Measurements from ENCODE around the gene ACTR1B.
"Not testable (repeated sequence)": the region's sequence is repeated elsewhere in the genome, so short reads cannot be mapped to it uniquely, and the experiment has no call there.

ACTR1B gene

DNA sequence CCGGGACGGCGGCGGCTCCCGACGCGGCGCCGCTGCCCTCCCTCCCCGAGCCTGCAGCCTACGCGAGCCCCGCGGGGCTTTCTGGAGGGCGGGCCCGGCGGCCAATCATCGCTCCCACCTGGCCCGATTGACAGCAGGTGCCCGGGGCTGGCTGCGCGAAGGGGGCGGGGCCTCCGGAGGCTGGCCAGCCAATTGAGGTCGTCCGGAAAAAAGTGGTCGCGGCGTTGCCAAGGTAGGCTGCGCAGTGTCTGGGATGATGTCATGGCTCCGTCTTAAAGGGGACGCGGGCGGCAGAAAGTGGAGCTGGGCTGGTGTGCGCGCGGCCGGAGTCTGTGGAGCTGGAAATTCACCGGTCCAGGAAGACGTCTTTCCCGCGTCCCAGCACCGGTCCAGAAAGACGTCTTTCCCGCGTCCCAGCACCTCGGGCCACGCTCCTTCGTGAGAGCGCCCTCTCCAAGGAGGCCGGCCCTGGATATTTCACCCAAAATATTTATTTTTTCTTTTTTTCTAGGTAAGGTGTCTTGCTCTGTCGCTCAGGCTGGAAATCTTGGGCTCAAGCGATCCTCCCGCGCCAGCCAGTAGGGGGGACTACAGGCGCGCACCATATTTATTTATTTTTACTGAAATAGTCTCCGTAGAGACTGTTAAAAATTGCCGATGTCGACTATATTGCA is at the start of gene ACTR1B:
Gene ACTR1B (minus strand): TSS at position 83 of the 674 bp plus-strand sequence. CDS start 154 bp downstream, outside the sequence.
- Histone ChIP-seq H3K27ac (ENCODE audit: low read depth, low read length) (peak within 1 kb of the TSS; percentile 60), H3K9me3 (ENCODE audit: insufficient read depth, low read length) (no peaks in the 10 kb centered on the region), H3K9ac (ENCODE audit: low read length) (peak within 1 kb of the TSS; percentile 76), H3K79me2 (ENCODE audit: insufficient read depth, low read length) (peaks cover 29% of the 10 kb centered on the region), H3K9me2 (replicated peaks; ENCODE audit: insufficient read depth, low read length) (no peaks in the 10 kb centered on the region), H4K20me1 (ENCODE audit: low read depth, low read length) (no peaks in the 10 kb centered on the region), H3K27me3 (ENCODE audit: low read length) (no peaks in the 10 kb centered on the region), H3K4me3 (ENCODE audit: insufficient read depth, low read length, poor library complexity, severe bottlenecking) (peak within 1 kb of the TSS; percentile 92), H3K36me3 (ENCODE audit: low read length) (no peaks in the 10 kb centered on the region), H3K4me2 (ENCODE audit: low read depth, low read length, poor library complexity, severe bottlenecking) (peak within 1 kb of the TSS; percentile 87), H3F3A (ENCODE audit: insufficient read depth) (no peaks in the 10 kb centered on the region), H2AFZ (ENCODE audit: low read depth, low read length, severe bottlenecking) (peak within 1 kb of the TSS; percentile 93)
- TF ChIP-seq, protein P1, sequence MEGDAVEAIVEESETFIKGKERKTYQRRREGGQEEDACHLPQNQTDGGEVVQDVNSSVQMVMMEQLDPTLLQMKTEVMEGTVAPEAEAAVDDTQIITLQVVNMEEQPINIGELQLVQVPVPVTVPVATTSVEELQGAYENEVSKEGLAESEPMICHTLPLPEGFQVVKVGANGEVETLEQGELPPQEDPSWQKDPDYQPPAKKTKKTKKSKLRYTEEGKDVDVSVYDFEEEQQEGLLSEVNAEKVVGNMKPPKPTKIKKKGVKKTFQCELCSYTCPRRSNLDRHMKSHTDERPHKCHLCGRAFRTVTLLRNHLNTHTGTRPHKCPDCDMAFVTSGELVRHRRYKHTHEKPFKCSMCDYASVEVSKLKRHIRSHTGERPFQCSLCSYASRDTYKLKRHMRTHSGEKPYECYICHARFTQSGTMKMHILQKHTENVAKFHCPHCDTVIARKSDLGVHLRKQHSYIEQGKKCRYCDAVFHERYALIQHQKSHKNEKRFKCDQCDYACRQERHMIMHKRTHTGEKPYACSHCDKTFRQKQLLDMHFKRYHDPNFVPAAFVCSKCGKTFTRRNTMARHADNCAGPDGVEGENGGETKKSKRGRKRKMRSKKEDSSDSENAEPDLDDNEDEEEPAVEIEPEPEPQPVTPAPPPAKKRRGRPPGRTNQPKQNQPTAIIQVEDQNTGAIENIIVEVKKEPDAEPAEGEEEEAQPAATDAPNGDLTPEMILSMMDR (IDR thresholded peaks at IDR 0.05; ENCODE audit: insufficient read depth, low read length, poor library complexity, severe bottlenecking) = peak; percentile 63
- TF ChIP-seq EZH2phosphoT487 (conservative IDR thresholded peaks at IDR 0.05; ENCODE audit: low read length) = no peak

DNA sequence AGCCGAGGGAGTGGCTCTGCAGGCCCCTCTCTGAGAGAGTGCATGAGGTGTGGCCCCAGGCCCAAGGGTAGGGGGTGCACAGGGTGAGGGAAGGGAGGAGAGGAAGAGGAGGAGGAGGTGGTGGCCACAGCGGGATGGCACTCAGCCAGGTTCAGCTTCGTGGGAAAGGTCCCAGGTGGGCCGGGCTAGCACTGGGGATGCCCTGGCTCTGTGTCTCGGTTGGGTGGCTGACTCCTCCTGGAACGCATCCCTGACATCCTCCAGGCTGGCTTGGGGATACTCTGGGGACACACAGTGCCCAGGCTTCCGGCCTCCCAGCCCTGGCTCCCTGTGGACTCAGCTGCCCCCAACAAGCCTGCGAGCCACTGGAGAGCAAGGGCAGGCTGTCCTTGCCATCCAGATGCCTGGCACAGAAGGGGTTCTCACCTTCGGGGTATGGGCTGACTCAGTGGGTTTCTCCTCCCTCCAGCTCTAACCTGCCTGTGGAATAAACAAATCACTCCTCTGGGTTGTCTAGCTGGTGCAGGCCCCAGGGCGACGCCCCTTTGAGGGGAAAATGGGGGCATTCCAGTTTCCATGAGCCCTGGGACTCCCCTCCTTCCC is 49.0 kb upstream of the ACTR1B start:
- Histone ChIP-seq H3K9me2 (replicated peaks; ENCODE audit: insufficient read depth, low read length) (no peaks in the 10 kb centered on the region), H3K27ac (ENCODE audit: low read depth, low read length) (no peak overlapping the region), H4K20me1 (ENCODE audit: low read depth, low read length) (no peaks in the 10 kb centered on the region), H3F3A (ENCODE audit: insufficient read depth) (no peaks in the 10 kb centered on the region), H3K9me3 (ENCODE audit: insufficient read depth, low read length) (no peaks in the 10 kb centered on the region), H3K79me2 (ENCODE audit: insufficient read depth, low read length) (no peaks in the 10 kb centered on the region), H3K4me2 (ENCODE audit: low read depth, low read length, poor library complexity, severe bottlenecking) (no peak overlapping the region), H2AFZ (ENCODE audit: low read depth, low read length, severe bottlenecking) (peak overlapping the region; percentile 72), H3K4me3 (ENCODE audit: insufficient read depth, low read length, poor library complexity, severe bottlenecking) (no peak overlapping the region), H3K27me3 (ENCODE audit: low read length) (no peaks in the 10 kb centered on the region), H3K9ac (ENCODE audit: low read length) (no peak overlapping the region), H3K36me3 (ENCODE audit: low read length) (no peaks in the 10 kb centered on the region)
- TF ChIP-seq EZH2phosphoT487 (conservative IDR thresholded peaks at IDR 0.05; ENCODE audit: low read length) = no peak
- TF ChIP-seq, protein P1 (IDR thresholded peaks at IDR 0.05; ENCODE audit: insufficient read depth, low read length, poor library complexity, severe bottlenecking) = no peak

DNA sequence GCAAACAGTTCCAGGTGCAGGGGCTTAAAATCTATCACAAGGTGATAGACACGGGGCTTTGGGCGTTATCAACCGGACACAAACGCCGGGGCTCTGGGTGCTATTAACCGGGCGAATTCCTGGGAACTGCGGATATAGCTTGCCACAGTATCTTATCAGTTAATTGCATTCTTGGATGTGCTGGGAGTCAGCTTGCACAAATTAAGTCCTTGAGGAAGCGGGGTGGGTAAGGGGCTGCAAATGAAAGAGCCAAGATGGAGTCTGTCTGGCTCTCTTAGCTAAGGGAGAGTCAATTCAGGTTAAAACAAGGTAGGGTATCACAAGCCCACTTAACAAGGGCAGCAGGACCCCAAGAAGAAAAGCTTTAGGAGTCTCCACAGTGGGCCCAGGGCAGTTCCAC is 48.3 kb upstream of the ACTR1B start:
- H3K79me2 ChIP-seq (ENCODE audit: insufficient read depth, low read length); H4K20me1 ChIP-seq (ENCODE audit: low read depth, low read length); H3K4me2 ChIP-seq (ENCODE audit: low read depth, low read length, poor library complexity, severe bottlenecking); H3F3A ChIP-seq (ENCODE audit: insufficient read depth); H3K27ac ChIP-seq (ENCODE audit: low read depth, low read length); H3K27me3 ChIP-seq (ENCODE audit: low read length); H3K9ac ChIP-seq (ENCODE audit: low read length); H3K9me2 ChIP-seq (replicated peaks; ENCODE audit: insufficient read depth, low read length); H3K36me3 ChIP-seq (ENCODE audit: low read length); H3K9me3 ChIP-seq (ENCODE audit: insufficient read depth, low read length); H2AFZ ChIP-seq (ENCODE audit: low read depth, low read length, severe bottlenecking); H3K4me3 ChIP-seq (ENCODE audit: insufficient read depth, low read length, poor library complexity, severe bottlenecking): not testable (repeated sequence)

DNA sequence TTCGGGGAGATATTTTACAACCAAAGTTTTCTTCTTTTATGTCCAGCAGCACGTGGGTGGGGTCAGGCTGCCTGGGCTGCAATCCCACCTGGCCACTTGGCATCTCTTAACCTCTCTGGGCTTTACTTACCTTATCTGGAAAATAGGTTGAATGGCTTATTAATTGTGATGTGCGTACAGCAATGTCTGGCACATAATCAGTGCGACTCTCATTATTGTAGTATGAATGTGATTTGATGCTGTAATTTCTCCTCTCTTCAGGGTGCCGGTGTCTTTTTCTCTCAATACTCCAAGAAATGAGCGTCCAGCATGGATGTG is 47.5 kb upstream of the ACTR1B start:
- H3K36me3 ChIP-seq (ENCODE audit: low read length) = no peaks in the 10 kb centered on the region
- H3F3A ChIP-seq (ENCODE audit: insufficient read depth) = no peaks in the 10 kb centered on the region
- no peak overlapping the region for H3K4me3 ChIP-seq (ENCODE audit: insufficient read depth, low read length, poor library complexity, severe bottlenecking)
- no peak overlapping the region for H3K9ac ChIP-seq (ENCODE audit: low read length)
- no peak overlapping the region for H3K27ac ChIP-seq (ENCODE audit: low read depth, low read length)
- no peak for TF ChIP-seq EZH2phosphoT487 (conservative IDR thresholded peaks at IDR 0.05; ENCODE audit: low read length)
- TF ChIP-seq, protein P1 (IDR thresholded peaks at IDR 0.05; ENCODE audit: insufficient read depth, low read length, poor library complexity, severe bottlenecking) = no peak
- no peaks in the 10 kb centered on the region for H3K79me2 ChIP-seq (ENCODE audit: insufficient read depth, low read length)
- no peaks in the 10 kb centered on the region for H3K9me3 ChIP-seq (ENCODE audit: insufficient read depth, low read length)
- H3K4me2 ChIP-seq (ENCODE audit: low read depth, low read length, poor library complexity, severe bottlenecking) = no peak overlapping the region
- no peak overlapping the region for H2AFZ ChIP-seq (ENCODE audit: low read depth, low read length, severe bottlenecking)
- H3K9me2 ChIP-seq (replicated peaks; ENCODE audit: insufficient read depth, low read length) = no peaks in the 10 kb centered on the region
- no peaks in the 10 kb centered on the region for H3K27me3 ChIP-seq (ENCODE audit: low read length)
- no peaks in the 10 kb centered on the region for H4K20me1 ChIP-seq (ENCODE audit: low read depth, low read length)

Measured in SU-DHL-6 (cell line).